ENCODE measurements around the gene ATP13A1.

- TF ChIP-seq CTCF (IDR thresholded peaks at IDR 0.05) (no peak), POLR2A (IDR thresholded peaks at IDR 0.05) (no peak)
Measured at GRCh38 chr19:19624032-19624570, 39.4 kb downstream of the ATP13A1 start.

Measured in gastroesophageal sphincter (tissue), 3 donors.